K562 (cell line): ENCODE results near the gene SLC37A2. TPM values are rescaled to one million over a fixed set of nuclear protein-coding genes. Genes with fewer than 3 reads are reported as not detected.
A peak's percentile ranks its signal among the peaks of the same experiment; 100 is the strongest.

Experiments
- ATF7 ChIP-seq: fragments of 450-650 bp; IDR thresholded peaks from 2 replicates; pipeline ENCODE4 v1.7.1; 2014; ENCODE audit warnings: mild to moderate bottlenecking, moderate library complexity
- BRD4 ChIP-seq: fragments of 200-600 bp; sonication (generic); IDR thresholded peaks from 2 replicates; pipeline ENCODE4 v1.6.1; 2017; ENCODE audit warnings: inconsistent platforms
- EWSR1 ChIP-seq: fragments of 450-650 bp; IDR thresholded peaks from 2 replicates; pipeline ENCODE4 v1.6.1; 2018; ENCODE audit warnings: borderline replicate concordance, mild to moderate bottlenecking, low read depth, moderate library complexity; ENCODE audit not compliant: partially characterized antibody
- POU5F1 ChIP-seq: fragments of 150-350 bp; IDR thresholded peaks from 2 replicates; pipeline ENCODE4 v1.6.1; 2014; ENCODE audit warnings: borderline replicate concordance, low read length, low read depth, mild to moderate bottlenecking; ENCODE audit not compliant: partially characterized antibody
- RBM39 ChIP-seq: fragments of 200-400 bp; formaldehyde crosslinking; optimal IDR thresholded peaks from 2 replicates; pipeline ENCODE3; 2018; ENCODE audit warnings: low read depth, low read length
- RFX1 ChIP-seq: fragments of 450-650 bp; IDR thresholded peaks from 2 replicates; pipeline ENCODE4 v1.6.1; 2016; ENCODE audit warnings: mild to moderate bottlenecking, moderate library complexity
- SIX5 ChIP-seq, 2 experiments: IDR thresholded peaks; 2 replicates each; pipeline ENCODE4 v1.6.1; 2011; ENCODE audit warnings: low read length in 2 of 2, borderline replicate concordance in 1 of 2, low read depth in 1 of 2, mild to moderate bottlenecking in 1 of 2, moderate library complexity in 1 of 2; ENCODE audit not compliant: insufficient read depth in 1 of 2
- SMAD2 ChIP-seq: fragments of 150-350 bp; IDR thresholded peaks from 2 replicates; pipeline ENCODE4 v1.6.1; 2014; ENCODE audit warnings: low read depth, mild to moderate bottlenecking, low read length
- SRSF3 ChIP-seq: fragments of 200-400 bp; formaldehyde crosslinking; IDR thresholded peaks from 2 replicates; pipeline ENCODE4 v1.6.1; 2016; ENCODE audit warnings: mild to moderate bottlenecking, low read length, moderate library complexity; ENCODE audit not compliant: insufficient read depth
- ZBTB40 ChIP-seq, 2 experiments: fragments of 450-650 bp in 1 of 2; sonication (generic) in 1 of 2; formaldehyde crosslinking in 1 of 2; IDR thresholded peaks; 2 replicates each; pipeline versions ENCODE4 v1.7.1 to v1.9.0; 2016 to 2022; ENCODE audit warnings: inconsistent platforms in 1 of 2, mild to moderate bottlenecking in 1 of 2, missing genetic modification reagents in 1 of 2
- ZNF175 ChIP-seq: fragments of 200-800 bp; sonication (Bioruptor generic); IDR thresholded peaks from 2 replicates; pipeline ENCODE4 v1.6.1; 2016; ENCODE audit warnings: low read depth, mild to moderate bottlenecking, missing genetic modification characterization, missing compliant biosample characterization
- ZNF512 ChIP-seq: IDR thresholded peaks from 2 replicates; pipeline ENCODE4 v1.6.1; 2016; ENCODE audit warnings: missing genetic modification characterization, missing compliant biosample characterization
- ZNF668 ChIP-seq: fragments of 250-450 bp; sonication (Bioruptor Pico); IDR thresholded peaks from 2 replicates; pipeline ENCODE4 v1.8.0; 2022; ENCODE audit warnings: mild to moderate bottlenecking, inconsistent platforms
- ZNF76 ChIP-seq: fragments of 250-450 bp; sonication (Bioruptor Pico); IDR thresholded peaks from 2 replicates; pipeline ENCODE4 v1.4.0; 2020; ENCODE audit warnings: mild to moderate bottlenecking, moderate library complexity, borderline replicate concordance
- polyA plus RNA-seq, 8 experiments: library from polyadenylated mRNA; depleted of rRNA in 4 of 8; stranded (reverse) in 5 of 8; unstranded in 3 of 8; fragments of >200 nt; fragmentation: Nextera tagmentation in 2 of 8; fragmentation: Illumina TruSeq in 1 of 8; extraction: Ambion mirVana in 2 of 8; extraction: Trizol in 1 of 8; gene quantifications; 2 replicates each; pipeline versions ENCODE4 v1.2.1 to v1.2.3, GENCODE V29; 2011 to 2014; ENCODE audit warnings: inconsistent platforms in 1 of 8, missing spikeins in 1 of 8
- total RNA-seq, 7 experiments: library from RNA; depleted of rRNA in 6 of 7; stranded (reverse); fragments of >200 nt in 6 of 7; fragmentation: Illumina TruSeq in 2 of 7; extraction: Trizol in 2 of 7; gene quantifications; 2 replicates each; pipeline versions ENCODE4 v1.2.1 to v1.2.3, GENCODE V29; 2011 to 2021; ENCODE audit warnings: low replicate concordance in 1 of 7
- TF ChIP-seq, protein P1 (sequence below): fragments of 450-650 bp; IDR thresholded peaks from 2 replicates; pipeline ENCODE4 v1.6.1; 2018; ENCODE audit warnings: mild to moderate bottlenecking, low read depth; ENCODE audit not compliant: partially characterized antibody

Gene SLC37A2
- total and polyA plus RNA-seq, 9 of the 15 experiments (the other 6 are each of a cell fraction or from before 2014, with no cell fraction given), result 0.01 to 1.2 (median 0.52) TPM

DNA sequence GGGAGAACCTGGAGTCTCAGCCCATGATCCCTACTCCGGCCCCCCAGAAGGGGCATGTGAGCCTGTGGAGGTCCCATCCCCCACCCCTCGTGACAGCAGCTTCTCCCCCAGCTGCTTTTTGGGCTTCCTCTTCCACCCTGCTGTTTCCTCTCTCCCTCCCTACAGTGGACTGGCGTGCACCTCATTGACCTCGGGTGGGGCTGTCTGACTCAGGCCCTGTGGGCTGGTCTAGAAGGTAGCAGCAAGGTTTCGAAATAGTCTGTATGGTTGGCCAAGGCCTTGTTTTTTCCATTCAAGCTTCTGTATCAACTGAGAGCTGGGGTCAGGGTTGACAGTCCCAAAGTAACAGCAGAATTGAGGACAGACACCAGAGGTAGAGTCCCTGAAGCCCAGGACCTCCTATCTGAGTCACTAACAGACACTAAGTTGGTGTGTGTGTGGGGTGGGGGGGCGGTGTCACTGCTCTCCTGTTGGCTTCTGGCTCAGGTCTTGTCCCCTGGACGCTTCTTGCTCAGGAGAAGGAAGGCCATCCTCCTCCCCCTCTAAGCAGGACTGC is 7.7 kb downstream of the SLC37A2 start (continued):
- no peak; the same call in 1 of the 2 replicates for TF ChIP-seq ZNF668
- TF ChIP-seq POU5F1, result no peak
- no peak for TF ChIP-seq EWSR1
- TF ChIP-seq ZNF76, result no peak
- peak; percentile 48; the same call in 1 of the 2 replicates for TF ChIP-seq ZBTB40 (IDR thresholded peaks at IDR 0.05)
- TF ChIP-seq ZBTB40 (CRISPR knock-in tag; IDR thresholded peaks at IDR 0.05), result no peak
- no peak for TF ChIP-seq SRSF3
- TF ChIP-seq SIX5 (IDR thresholded peaks at IDR 0.05; ENCODE audit: borderline replicate concordance in 1 of 2, insufficient read depth in 1 of 2, low read depth in 1 of 2, low read length in 2 of 2), result no peak
- peak; percentile 63; the same call in 1 of the 2 replicates for TF ChIP-seq ATF7
- TF ChIP-seq RBM39, result no peak
- no peak; the same call in 1 of the 2 replicates for TF ChIP-seq ZNF175 (CRISPR knock-in tag)
- TF ChIP-seq ZNF512 (tag), result no peak
- no peak for TF ChIP-seq RFX1
- TF ChIP-seq, protein P1, sequence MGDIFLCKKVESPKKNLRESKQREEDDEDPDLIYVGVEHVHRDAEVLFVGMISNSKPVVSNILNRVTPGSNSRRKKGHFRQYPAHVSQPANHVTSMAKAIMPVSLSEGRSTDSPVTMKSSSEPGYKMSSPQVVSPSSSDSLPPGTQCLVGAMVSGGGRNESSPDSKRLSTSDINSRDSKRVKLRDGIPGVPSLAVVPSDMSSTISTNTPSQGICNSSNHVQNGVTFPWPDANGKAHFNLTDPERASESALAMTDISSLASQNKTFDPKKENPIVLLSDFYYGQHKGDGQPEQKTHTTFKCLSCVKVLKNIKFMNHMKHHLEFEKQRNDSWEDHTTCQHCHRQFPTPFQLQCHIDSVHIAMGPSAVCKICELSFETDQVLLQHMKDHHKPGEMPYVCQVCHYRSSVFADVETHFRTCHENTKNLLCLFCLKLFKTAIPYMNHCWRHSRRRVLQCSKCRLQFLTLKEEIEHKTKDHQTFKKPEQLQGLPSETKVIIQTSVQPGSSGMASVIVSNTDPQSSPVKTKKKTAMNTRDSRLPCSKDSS, result no peak
- TF ChIP-seq BRD4, result no peak
- no peak for TF ChIP-seq SMAD2
